Tibial nerve (tissue), 4 donors: ENCODE data around the gene FAM171A1.

Experiments
- CTCF ChIP-seq, 5 experiments: fragments of 200-600 bp in 3 of 5; fragments of 450-650 bp in 2 of 5; sonication (generic) in 3 of 5; IDR thresholded peaks; one replicate each; pipeline ENCODE4 v1.5.1; 2016 to 2019; ENCODE audit warnings: antibody characterized with exemption in 5 of 5, mild to moderate bottlenecking in 3 of 5, moderate library complexity in 2 of 5
- EP300 ChIP-seq, 2 donors: sonication (generic); formaldehyde crosslinking; IDR thresholded peaks; one replicate each; pipeline ENCODE4 v1.6.1; 2017; ENCODE audit warnings: antibody characterized with exemption in 2 of 2, mild to moderate bottlenecking in 1 of 2

DNA sequence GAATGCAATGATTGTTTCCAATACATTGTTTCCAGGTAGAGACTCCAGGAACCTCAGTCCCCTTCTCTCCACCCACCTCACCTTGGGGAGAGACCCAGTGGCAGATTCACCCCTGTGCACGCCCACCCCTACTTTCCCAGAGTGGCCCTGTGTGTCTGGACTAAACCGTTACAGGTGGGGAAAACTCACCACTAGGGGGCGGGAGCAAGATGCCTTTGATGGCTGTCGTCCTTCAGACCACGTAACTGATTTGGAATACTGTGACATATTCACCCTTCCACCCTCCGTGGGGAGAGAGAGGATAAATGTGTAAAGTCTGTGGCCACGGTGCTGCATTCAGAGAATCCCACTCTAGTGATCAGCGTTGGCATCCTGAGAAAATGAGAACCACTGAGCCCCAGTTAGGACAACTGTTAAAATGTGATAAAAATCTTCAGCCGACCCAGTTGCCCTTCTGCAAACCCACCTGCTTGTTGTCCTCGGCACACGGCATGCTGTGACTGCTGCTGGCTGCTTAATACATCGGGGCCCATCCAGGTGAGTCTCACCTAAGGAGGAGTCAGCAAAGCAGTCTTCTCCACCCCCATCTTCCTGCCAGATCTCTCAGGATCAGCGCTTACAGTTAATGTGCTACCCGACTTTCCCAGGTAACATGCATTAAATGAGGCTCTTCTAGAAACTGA is 161.1 kb downstream of the FAM171A1 start:
- no peak for TF ChIP-seq EP300 (IDR thresholded peaks at IDR 0.05)
- TF ChIP-seq CTCF (IDR thresholded peaks at IDR 0.05), result peak; percentile 74 to 86 (median 77)
